ENCODE results near the gene ADIRF.

DNA sequence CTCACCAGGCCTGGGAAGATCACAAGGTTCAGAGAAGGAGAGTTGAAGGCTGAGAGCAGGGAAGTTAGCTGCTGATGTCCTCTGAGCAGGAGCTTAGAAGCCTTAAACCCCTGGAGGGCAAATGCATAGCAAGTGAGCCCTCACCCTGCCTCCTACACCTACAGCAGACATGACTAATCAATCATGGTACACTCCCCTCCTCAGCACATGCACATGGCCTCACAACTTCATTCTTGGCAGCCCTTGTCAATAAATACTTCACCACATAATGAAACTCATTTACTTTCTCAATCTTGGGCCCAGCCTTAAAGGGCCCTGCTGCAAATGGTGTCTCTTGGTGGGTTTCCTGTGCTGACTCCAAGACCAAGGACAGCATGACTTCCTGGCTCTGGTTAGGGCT is 23.8 kb upstream of the ADIRF start:
- TF ChIP-seq, protein P1, sequence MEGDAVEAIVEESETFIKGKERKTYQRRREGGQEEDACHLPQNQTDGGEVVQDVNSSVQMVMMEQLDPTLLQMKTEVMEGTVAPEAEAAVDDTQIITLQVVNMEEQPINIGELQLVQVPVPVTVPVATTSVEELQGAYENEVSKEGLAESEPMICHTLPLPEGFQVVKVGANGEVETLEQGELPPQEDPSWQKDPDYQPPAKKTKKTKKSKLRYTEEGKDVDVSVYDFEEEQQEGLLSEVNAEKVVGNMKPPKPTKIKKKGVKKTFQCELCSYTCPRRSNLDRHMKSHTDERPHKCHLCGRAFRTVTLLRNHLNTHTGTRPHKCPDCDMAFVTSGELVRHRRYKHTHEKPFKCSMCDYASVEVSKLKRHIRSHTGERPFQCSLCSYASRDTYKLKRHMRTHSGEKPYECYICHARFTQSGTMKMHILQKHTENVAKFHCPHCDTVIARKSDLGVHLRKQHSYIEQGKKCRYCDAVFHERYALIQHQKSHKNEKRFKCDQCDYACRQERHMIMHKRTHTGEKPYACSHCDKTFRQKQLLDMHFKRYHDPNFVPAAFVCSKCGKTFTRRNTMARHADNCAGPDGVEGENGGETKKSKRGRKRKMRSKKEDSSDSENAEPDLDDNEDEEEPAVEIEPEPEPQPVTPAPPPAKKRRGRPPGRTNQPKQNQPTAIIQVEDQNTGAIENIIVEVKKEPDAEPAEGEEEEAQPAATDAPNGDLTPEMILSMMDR (IDR thresholded peaks at IDR 0.05) = no peak
- TF ChIP-seq POLR2A (IDR thresholded peaks at IDR 0.05) = no peak
